ENCODE measurements around the gene DPP6.

DNA sequence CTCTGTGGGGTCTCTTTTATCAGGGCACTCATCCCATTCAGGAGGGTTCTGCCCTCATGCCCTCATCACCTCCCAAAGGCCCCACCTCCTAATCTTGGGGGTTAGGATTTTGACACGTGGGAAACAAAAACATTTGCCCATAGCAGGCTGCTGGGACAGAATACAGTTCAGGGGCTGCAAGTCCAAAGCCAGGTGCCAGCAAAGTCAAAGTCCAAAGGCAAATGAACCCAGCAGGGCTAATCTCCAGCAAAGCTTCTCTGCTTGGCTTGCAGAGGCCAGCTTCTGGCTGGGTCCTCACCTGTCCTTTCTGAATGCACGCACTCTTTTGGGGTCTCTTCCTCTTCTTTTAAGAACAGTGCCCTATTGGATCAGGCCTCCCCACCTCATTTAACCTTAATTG, 359.9 kb downstream of the DPP6 start:
- TF ChIP-seq, protein P1, sequence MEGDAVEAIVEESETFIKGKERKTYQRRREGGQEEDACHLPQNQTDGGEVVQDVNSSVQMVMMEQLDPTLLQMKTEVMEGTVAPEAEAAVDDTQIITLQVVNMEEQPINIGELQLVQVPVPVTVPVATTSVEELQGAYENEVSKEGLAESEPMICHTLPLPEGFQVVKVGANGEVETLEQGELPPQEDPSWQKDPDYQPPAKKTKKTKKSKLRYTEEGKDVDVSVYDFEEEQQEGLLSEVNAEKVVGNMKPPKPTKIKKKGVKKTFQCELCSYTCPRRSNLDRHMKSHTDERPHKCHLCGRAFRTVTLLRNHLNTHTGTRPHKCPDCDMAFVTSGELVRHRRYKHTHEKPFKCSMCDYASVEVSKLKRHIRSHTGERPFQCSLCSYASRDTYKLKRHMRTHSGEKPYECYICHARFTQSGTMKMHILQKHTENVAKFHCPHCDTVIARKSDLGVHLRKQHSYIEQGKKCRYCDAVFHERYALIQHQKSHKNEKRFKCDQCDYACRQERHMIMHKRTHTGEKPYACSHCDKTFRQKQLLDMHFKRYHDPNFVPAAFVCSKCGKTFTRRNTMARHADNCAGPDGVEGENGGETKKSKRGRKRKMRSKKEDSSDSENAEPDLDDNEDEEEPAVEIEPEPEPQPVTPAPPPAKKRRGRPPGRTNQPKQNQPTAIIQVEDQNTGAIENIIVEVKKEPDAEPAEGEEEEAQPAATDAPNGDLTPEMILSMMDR (conservative IDR thresholded peaks at IDR 0.05; ENCODE audit: low read depth in 2 of 2): no peak
- TF ChIP-seq EZH2 (IDR thresholded peaks at IDR 0.05; ENCODE audit: low read depth, unreplicated experiment) (no peak), ZNF331 (CRISPR knock-in tag; IDR thresholded peaks at IDR 0.05; ENCODE audit: low read depth) (no peak)
